GM12874 (cell line): Measurements from ENCODE around the gene CRPPA.

Experiments used
- CTCF ChIP-seq: IDR thresholded peaks from 2 replicates; pipeline ENCODE4 v1.5.1; 2011; ENCODE audit warnings: low read depth, mild to moderate bottlenecking, control low read depth, low read length, moderate library complexity; ENCODE audit not compliant: insufficient read depth

CRPPA gene

DNA sequence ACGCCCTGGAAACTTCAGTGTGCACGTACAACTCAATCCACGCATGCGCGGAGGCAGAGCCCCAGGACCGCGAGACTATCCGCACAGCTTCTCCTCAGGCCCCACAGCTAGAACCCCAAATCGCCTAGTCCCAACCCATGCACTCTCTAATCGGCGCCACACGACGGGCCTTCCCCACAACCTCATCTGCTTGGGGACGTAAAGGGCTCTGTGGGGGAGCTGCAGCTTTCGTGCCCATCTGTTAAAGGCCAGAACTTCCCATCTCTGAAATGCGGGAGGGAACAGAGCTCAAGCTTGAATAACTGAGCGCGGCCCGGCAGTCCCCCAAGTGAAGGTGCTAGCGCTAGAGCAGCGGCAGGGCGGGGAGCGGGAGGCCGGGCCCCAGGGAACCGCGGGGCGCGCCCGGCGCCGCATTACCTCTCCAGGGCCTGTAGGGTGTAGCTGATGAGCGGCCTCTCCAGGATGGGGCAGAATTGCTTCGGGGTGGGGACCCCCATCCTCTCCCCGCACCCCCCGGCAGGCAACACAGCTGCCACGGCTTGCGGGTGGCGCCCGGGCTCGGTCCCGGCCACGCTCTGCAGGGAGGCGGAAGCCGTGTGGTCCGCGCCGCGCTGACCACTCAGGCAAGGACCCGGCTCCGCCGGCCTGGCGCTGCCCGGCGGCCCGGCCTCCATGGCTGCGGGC lies 547 bp downstream of the CRPPA start:
- no peak for TF ChIP-seq CTCF

DNA sequence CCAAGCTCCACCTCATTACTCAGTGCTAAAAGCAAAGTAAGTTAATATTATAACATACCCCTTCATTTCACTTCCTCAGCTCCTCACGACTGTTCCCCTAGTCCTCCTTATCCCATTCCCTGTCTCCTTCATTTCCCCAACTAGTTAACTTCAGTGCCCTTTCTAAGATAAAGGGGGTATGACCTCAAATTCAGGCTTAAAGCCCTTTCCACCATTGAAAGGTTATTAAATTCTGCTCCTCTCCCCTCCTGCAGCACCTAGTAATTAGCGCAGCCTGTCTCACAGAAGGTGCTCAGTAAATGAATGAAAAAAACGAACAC lies 1.0 kb downstream of the CRPPA start:
- TF ChIP-seq CTCF: no peak

- TF ChIP-seq CTCF: no peak
These were observed 1.5 kb downstream of the CRPPA start for GRCh38 chr7:16419859-16420258.

DNA sequence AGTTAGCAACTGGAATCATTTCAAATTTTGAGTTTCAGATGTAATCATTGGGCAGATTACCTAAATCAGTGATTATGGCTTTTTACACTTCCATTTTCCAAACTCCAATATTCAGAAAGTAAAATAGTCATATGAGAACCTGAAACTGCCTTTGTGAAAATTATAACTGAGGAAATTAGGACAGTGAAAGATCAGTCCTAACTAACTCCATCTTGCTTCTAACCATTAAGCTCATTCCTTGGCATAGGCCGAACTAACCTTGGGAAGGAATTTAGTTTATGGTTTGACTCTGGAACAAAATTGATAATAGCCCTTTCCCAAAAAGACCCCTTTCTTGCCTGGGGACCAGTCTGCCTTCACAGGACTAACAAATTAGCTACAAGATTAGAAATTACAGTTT lies 2.2 kb downstream of the CRPPA start:
- TF ChIP-seq CTCF: no peak

- no peak for TF ChIP-seq CTCF
These were observed 3.4 kb downstream of the CRPPA start for GRCh38 chr7:16417906-16418305.

DNA sequence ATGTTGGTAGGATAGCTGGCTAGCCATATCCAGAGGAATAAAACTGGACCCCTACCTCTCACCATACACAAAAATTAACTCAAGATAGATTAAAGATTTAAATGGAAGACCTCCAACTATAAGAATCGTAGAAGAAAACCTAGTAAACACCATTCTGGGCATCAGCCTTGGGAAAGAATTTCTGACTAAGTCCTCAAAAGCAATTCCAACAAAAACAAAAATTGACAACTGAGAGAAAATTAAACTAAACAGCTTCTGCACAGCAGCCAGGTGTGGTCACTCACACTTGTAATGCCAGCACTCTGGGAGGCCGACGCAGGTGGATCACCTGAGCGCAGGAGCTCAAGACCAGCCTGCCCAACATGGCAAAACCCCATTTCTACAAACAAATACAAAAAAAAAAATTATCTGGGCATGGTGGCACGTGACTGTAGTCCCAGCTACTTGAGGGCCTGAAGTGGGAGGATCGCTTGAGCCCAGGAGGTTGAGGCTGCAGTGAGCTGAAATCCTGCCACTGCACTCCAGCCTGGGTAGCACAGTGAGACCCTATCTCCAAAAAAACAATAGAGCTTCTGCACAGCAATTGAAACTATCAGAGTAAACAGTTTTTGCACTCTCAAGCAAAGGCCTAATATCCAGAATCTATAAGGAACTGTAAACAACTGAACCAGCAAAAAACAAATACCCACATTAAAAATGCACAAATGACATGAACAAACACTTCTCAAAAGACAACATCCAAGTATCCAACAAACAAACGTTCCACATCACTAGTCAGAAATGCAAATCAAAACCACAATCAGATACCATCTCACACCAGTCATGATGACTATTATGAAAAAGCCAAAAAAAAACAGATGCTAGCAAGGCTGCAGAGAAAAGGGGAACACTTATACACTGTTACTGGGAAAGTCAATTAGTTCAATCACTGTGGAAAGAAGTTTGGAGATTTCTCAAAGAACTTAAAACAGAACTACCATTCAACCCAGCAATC lies 4.8 kb downstream of the CRPPA start:
- no peak for TF ChIP-seq CTCF
